Hepatocyte (in vitro differentiated cells): ENCODE data around the gene MYO1B.

Source experiments
- EZH2 ChIP-seq: fragments of 200-600 bp; sonication (generic); IDR thresholded peaks from 2 replicates; pipeline ENCODE4 v1.6.1; 2016; ENCODE audit warnings: antibody characterized with exemption, mild to moderate bottlenecking, borderline replicate concordance
- TF ChIP-seq, protein P1 (sequence below): fragments of 200-600 bp; sonication (generic); IDR thresholded peaks from 2 replicates; pipeline ENCODE4 v1.5.1; 2016; ENCODE audit warnings: antibody characterized with exemption, mild to moderate bottlenecking; ENCODE audit not compliant: poor library complexity

DNA sequence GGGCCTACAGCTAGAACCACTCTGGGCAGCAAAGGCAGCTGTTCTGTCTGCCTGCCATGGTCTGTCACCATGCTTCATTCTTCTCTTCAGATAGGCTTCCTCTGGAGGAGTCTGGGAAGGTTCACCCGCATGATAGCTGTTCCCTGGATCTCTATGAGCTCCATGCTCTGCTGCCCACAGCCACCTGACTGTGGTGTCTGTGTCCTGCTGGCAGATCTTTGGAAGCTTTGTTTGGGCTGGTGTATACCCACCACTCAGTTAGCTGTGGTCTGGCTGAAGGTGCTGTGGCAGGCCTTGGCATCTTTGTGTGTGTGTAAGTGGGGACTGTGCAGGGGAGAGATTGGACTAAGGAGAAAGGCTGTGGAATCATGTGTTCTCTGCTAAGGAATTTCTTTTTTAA lies 23.4 kb downstream of the MYO1B start:
- TF ChIP-seq, protein P1, sequence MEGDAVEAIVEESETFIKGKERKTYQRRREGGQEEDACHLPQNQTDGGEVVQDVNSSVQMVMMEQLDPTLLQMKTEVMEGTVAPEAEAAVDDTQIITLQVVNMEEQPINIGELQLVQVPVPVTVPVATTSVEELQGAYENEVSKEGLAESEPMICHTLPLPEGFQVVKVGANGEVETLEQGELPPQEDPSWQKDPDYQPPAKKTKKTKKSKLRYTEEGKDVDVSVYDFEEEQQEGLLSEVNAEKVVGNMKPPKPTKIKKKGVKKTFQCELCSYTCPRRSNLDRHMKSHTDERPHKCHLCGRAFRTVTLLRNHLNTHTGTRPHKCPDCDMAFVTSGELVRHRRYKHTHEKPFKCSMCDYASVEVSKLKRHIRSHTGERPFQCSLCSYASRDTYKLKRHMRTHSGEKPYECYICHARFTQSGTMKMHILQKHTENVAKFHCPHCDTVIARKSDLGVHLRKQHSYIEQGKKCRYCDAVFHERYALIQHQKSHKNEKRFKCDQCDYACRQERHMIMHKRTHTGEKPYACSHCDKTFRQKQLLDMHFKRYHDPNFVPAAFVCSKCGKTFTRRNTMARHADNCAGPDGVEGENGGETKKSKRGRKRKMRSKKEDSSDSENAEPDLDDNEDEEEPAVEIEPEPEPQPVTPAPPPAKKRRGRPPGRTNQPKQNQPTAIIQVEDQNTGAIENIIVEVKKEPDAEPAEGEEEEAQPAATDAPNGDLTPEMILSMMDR, result no peak
- no peak for TF ChIP-seq EZH2
